Measurements from ENCODE around the gene SPEN. TPM values are rescaled to one million over a fixed set of nuclear protein-coding genes. Genes with fewer than 3 reads are reported as not detected.
A peak's percentile ranks its signal among the peaks of the same experiment; 100 is the strongest.

Gene SPEN
- total and polyA plus RNA-seq, 9 of the 15 experiments (the other 6 are each of a cell fraction or from before 2014, with no cell fraction given) = 5.7 to 87.5 (median 27.2) TPM

DNA sequence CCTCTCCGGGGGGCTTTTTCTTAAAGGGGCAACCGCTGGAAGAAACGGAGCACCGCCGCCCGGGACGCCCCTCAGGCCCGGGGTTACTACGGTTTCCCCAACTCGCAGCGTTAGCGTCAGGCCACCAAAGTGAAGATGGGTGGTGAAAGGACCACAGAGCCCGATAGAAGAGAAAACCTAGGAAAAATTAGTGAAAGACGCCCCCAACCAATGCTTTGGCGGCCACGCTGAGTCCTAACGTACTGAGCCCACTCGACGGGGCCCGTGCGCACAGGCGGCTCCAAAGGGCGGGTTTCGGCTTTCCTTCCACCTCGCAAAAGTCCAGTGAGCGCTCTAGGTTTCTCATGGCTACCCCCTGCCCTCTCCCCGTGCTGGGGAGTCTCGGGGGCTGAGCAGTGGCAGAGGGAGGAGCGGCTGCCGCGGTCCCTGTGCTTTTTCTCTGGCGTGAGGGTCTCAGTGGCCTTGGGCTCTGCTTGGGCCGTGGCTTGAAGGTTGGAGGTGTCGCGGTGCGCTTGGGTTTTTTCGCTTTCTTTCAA is 12.2 kb upstream of the SPEN start (continued):
- TF ChIP-seq, protein P1, sequence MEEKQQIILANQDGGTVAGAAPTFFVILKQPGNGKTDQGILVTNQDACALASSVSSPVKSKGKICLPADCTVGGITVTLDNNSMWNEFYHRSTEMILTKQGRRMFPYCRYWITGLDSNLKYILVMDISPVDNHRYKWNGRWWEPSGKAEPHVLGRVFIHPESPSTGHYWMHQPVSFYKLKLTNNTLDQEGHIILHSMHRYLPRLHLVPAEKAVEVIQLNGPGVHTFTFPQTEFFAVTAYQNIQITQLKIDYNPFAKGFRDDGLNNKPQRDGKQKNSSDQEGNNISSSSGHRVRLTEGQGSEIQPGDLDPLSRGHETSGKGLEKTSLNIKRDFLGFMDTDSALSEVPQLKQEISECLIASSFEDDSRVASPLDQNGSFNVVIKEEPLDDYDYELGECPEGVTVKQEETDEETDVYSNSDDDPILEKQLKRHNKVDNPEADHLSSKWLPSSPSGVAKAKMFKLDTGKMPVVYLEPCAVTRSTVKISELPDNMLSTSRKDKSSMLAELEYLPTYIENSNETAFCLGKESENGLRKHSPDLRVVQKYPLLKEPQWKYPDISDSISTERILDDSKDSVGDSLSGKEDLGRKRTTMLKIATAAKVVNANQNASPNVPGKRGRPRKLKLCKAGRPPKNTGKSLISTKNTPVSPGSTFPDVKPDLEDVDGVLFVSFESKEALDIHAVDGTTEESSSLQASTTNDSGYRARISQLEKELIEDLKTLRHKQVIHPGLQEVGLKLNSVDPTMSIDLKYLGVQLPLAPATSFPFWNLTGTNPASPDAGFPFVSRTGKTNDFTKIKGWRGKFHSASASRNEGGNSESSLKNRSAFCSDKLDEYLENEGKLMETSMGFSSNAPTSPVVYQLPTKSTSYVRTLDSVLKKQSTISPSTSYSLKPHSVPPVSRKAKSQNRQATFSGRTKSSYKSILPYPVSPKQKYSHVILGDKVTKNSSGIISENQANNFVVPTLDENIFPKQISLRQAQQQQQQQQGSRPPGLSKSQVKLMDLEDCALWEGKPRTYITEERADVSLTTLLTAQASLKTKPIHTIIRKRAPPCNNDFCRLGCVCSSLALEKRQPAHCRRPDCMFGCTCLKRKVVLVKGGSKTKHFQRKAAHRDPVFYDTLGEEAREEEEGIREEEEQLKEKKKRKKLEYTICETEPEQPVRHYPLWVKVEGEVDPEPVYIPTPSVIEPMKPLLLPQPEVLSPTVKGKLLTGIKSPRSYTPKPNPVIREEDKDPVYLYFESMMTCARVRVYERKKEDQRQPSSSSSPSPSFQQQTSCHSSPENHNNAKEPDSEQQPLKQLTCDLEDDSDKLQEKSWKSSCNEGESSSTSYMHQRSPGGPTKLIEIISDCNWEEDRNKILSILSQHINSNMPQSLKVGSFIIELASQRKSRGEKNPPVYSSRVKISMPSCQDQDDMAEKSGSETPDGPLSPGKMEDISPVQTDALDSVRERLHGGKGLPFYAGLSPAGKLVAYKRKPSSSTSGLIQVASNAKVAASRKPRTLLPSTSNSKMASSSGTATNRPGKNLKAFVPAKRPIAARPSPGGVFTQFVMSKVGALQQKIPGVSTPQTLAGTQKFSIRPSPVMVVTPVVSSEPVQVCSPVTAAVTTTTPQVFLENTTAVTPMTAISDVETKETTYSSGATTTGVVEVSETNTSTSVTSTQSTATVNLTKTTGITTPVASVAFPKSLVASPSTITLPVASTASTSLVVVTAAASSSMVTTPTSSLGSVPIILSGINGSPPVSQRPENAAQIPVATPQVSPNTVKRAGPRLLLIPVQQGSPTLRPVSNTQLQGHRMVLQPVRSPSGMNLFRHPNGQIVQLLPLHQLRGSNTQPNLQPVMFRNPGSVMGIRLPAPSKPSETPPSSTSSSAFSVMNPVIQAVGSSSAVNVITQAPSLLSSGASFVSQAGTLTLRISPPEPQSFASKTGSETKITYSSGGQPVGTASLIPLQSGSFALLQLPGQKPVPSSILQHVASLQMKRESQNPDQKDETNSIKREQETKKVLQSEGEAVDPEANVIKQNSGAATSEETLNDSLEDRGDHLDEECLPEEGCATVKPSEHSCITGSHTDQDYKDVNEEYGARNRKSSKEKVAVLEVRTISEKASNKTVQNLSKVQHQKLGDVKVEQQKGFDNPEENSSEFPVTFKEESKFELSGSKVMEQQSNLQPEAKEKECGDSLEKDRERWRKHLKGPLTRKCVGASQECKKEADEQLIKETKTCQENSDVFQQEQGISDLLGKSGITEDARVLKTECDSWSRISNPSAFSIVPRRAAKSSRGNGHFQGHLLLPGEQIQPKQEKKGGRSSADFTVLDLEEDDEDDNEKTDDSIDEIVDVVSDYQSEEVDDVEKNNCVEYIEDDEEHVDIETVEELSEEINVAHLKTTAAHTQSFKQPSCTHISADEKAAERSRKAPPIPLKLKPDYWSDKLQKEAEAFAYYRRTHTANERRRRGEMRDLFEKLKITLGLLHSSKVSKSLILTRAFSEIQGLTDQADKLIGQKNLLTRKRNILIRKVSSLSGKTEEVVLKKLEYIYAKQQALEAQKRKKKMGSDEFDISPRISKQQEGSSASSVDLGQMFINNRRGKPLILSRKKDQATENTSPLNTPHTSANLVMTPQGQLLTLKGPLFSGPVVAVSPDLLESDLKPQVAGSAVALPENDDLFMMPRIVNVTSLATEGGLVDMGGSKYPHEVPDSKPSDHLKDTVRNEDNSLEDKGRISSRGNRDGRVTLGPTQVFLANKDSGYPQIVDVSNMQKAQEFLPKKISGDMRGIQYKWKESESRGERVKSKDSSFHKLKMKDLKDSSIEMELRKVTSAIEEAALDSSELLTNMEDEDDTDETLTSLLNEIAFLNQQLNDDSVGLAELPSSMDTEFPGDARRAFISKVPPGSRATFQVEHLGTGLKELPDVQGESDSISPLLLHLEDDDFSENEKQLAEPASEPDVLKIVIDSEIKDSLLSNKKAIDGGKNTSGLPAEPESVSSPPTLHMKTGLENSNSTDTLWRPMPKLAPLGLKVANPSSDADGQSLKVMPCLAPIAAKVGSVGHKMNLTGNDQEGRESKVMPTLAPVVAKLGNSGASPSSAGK (IDR thresholded peaks at IDR 0.05) = no peak
- 0 out of 2 replicates have a peak, but pooled peaks have one; percentile 30 for TF ChIP-seq SRSF3 (IDR thresholded peaks at IDR 0.05; ENCODE audit: insufficient read depth, low read length)
- TF ChIP-seq ZFP1 (CRISPR knock-in tag; IDR thresholded peaks at IDR 0.05) = no peak
- peak; percentile 44; the same call in 1 of the 2 replicates for TF ChIP-seq NKRF (IDR thresholded peaks at IDR 0.05; ENCODE audit: borderline replicate concordance)
- TF ChIP-seq BRD4 (IDR thresholded peaks at IDR 0.05) = peak; percentile 15
- TF ChIP-seq GTF2E2 (tag; IDR thresholded peaks at IDR 0.05) = peak; percentile 56; the same call in 1 of the 2 replicates
- no peak for TF ChIP-seq NR2C1 (IDR thresholded peaks at IDR 0.05)
- 0 out of 2 replicates have a peak, but pooled peaks have one; percentile 5 for TF ChIP-seq NR2C1 (tag; IDR thresholded peaks at IDR 0.05)
- TF ChIP-seq POLR3A (IDR thresholded peaks at IDR 0.05; ENCODE audit: borderline replicate concordance, extremely low read depth, insufficient read depth, insufficient read length) = no peak
- no peak for TF ChIP-seq ZNF224 (CRISPR knock-in tag; IDR thresholded peaks at IDR 0.05)
- TF ChIP-seq EP400 (IDR thresholded peaks at IDR 0.05) = no peak

Data from K562 (cell line).